ENCODE data around the gene KAZN. TPM values are rescaled to one million over a fixed set of nuclear protein-coding genes. Genes with fewer than 3 reads are reported as not detected.

KAZN gene
- polyA plus RNA-seq, 1 donor from 2014 or later, result 20.6 TPM

GRCh38 chr1:14826731-14827326 lies 228.3 kb downstream of the KAZN start:
- Histone ChIP-seq H2AFZ (ENCODE audit: low read depth, low read length) (no peak overlapping the region), H3K9me2 (ENCODE audit: insufficient read depth, low read length) (no peaks in the 10 kb centered on the region), H3K36me3 (ENCODE audit: insufficient read depth, low read length) (no peaks in the 10 kb centered on the region), H3K4me2 (ENCODE audit: low read length) (no peak overlapping the region), H4K20me1 (ENCODE audit: insufficient read depth) (no peaks in the 10 kb centered on the region), H3K27me3 (ENCODE audit: insufficient read depth, low read depth, low read length) (no peaks in the 10 kb centered on the region), H3K4me3 (ENCODE audit: low read length) (no peak overlapping the region), H3K9me3 (ENCODE audit: low read length) (no peaks in the 10 kb centered on the region), H3K27ac (ENCODE audit: low read length) (no peak overlapping the region), H3F3A (ENCODE audit: insufficient read depth, low read length, poor library complexity, severe bottlenecking) (no peaks in the 10 kb centered on the region), H3K9ac (ENCODE audit: low read length) (no peak overlapping the region), H3K79me2 (replicated peaks; ENCODE audit: insufficient read depth, low read length) (peaks cover 5% of the 10 kb centered on the region)
- no peak for TF ChIP-seq RAD21 (conservative IDR thresholded peaks at IDR 0.05)
- TF ChIP-seq POLR2AphosphoS5 (IDR thresholded peaks at IDR 0.05), result no peak
- TF ChIP-seq EP300 (conservative IDR thresholded peaks at IDR 0.05; ENCODE audit: poor library complexity, severe bottlenecking), result no peak
- TF ChIP-seq CTCF (IDR thresholded peaks at IDR 0.05; ENCODE audit: poor library complexity, severe bottlenecking), result no peak
- no peak for TF ChIP-seq EZH2 (IDR thresholded peaks at IDR 0.05; ENCODE audit: borderline replicate concordance, insufficient read depth, low read length, poor library complexity, severe bottlenecking)
- TF ChIP-seq REST (IDR thresholded peaks at IDR 0.05; ENCODE audit: borderline replicate concordance), result no peak
- TF ChIP-seq MXI1 (conservative IDR thresholded peaks at IDR 0.05; ENCODE audit: poor library complexity, severe bottlenecking), result no peak
- TF ChIP-seq SMC3 (conservative IDR thresholded peaks at IDR 0.05; ENCODE audit: poor library complexity), result no peak
- no peak for TF ChIP-seq TAF1 (IDR thresholded peaks at IDR 0.05; ENCODE audit: low read depth)

GRCh38 chr1:14827870-14828269 lies 229.4 kb downstream of the KAZN start:
- no peak overlapping the region for H2AFZ ChIP-seq (ENCODE audit: low read depth, low read length)
- H3K9me3 ChIP-seq (ENCODE audit: low read length), result no peaks in the 10 kb centered on the region
- H3K36me3 ChIP-seq (ENCODE audit: insufficient read depth, low read length), result no peaks in the 10 kb centered on the region
- no peak overlapping the region for H3K4me3 ChIP-seq (ENCODE audit: low read length)
- no peaks in the 10 kb centered on the region for H4K20me1 ChIP-seq (ENCODE audit: insufficient read depth)
- peaks cover 5% of the 10 kb centered on the region for H3K79me2 ChIP-seq (replicated peaks; ENCODE audit: insufficient read depth, low read length)
- no peak for TF ChIP-seq EP300 (conservative IDR thresholded peaks at IDR 0.05; ENCODE audit: poor library complexity, severe bottlenecking)
- TF ChIP-seq TAF1 (IDR thresholded peaks at IDR 0.05; ENCODE audit: low read depth), result no peak
- no peak for TF ChIP-seq RAD21 (conservative IDR thresholded peaks at IDR 0.05)
- no peak for TF ChIP-seq POLR2AphosphoS5 (IDR thresholded peaks at IDR 0.05)
- no peak overlapping the region for H3K27ac ChIP-seq (ENCODE audit: low read length)
- no peaks in the 10 kb centered on the region for H3F3A ChIP-seq (ENCODE audit: insufficient read depth, low read length, poor library complexity, severe bottlenecking)
- H3K9me2 ChIP-seq (ENCODE audit: insufficient read depth, low read length), result no peaks in the 10 kb centered on the region
- no peak overlapping the region for H3K4me2 ChIP-seq (ENCODE audit: low read length)
- H3K9ac ChIP-seq (ENCODE audit: low read length), result no peak overlapping the region
- H3K27me3 ChIP-seq (ENCODE audit: insufficient read depth, low read depth, low read length), result no peaks in the 10 kb centered on the region
